Activated CD4-positive, alpha-beta T cell treated with anti-CD3 and anti-CD28 coated beads, Interleukin-2, amount 10 ng/mL, durations not matched to agents 24 days and 14 days (primary cell): ENCODE measurements around the gene LILRA6. TPM values are rescaled to one million over a fixed set of nuclear protein-coding genes. Genes with fewer than 3 reads are reported as not detected.
"Not testable (repeated sequence)": the region's sequence is repeated elsewhere in the genome, so short reads cannot be mapped to it uniquely, and the experiment has no call there.

ENCODE experiments used
- DNase-seq: peaks from one replicate; pipeline ENCODE4 v3.0.0; 2022
- H3K27ac Mint-ChIP-seq: one replicate; pipeline ENCODE4 v1.8.0; 2022; ENCODE audit warnings: mild to moderate bottlenecking, mixed read lengths
- H3K27me3 Mint-ChIP-seq: one replicate; pipeline ENCODE4 v1.8.0; 2022; ENCODE audit warnings: mixed read lengths
- H3K36me3 Mint-ChIP-seq: one replicate; pipeline ENCODE4 v1.8.0; 2022; ENCODE audit warnings: low read depth, mild to moderate bottlenecking, mixed read lengths
- H3K4me1 Mint-ChIP-seq: one replicate; pipeline ENCODE4 v1.8.0; 2021; ENCODE audit warnings: mixed read lengths
- H3K4me3 Mint-ChIP-seq: one replicate; pipeline ENCODE4 v1.8.0; 2022; ENCODE audit warnings: mild to moderate bottlenecking, moderate library complexity, mixed read lengths
- H3K9me3 Mint-ChIP-seq: one replicate; pipeline ENCODE4 v1.8.0; 2021; ENCODE audit warnings: mixed read lengths
- intact Hi-C: fragments of 100-400 bp; cut with micrococcal nuclease; formaldehyde crosslinking; loops from one replicate; pipeline ENCODE4 v1.15.1; 2023
- total RNA-seq: library from RNA; stranded (reverse); gene quantifications from 2 replicates; pipeline ENCODE4 v1.2.3, GENCODE V29; 2022

LILRA6 gene
- total RNA-seq, 1 donor from 2014 or later: 0.09 TPM

- DNase-seq: peak; percentile 96
- no peaks in the 10 kb centered on the region for H3K9me3 Mint-ChIP-seq
- peaks cover 10% of the 10 kb centered on the region for H3K4me1 Mint-ChIP-seq
- no peak overlapping the region for H3K4me3 Mint-ChIP-seq
- no peaks in the 10 kb centered on the region for H3K36me3 Mint-ChIP-seq
- peaks cover 51% of the 10 kb centered on the region for H3K27me3 Mint-ChIP-seq
- intact Hi-C loops: loop anchor here (1.0 kb wide), 2 partner anchors 21 to 63 kb away; no protein-coding TSS in a partner anchor
- H3K27ac Mint-ChIP-seq: no peak overlapping the region
Observed at GRCh38 chr19:54231077-54231931, 11.3 kb downstream of the LILRA6 start.

- no peaks in the 10 kb centered on the region for H3K9me3 Mint-ChIP-seq
- H3K36me3 Mint-ChIP-seq: no peaks in the 10 kb centered on the region
- H3K27ac Mint-ChIP-seq: no peak overlapping the region
- intact Hi-C loops: no loop called here
- no peak overlapping the region for H3K4me3 Mint-ChIP-seq
- peaks cover 10% of the 10 kb centered on the region for H3K4me1 Mint-ChIP-seq
- H3K27me3 Mint-ChIP-seq: peaks cover 45% of the 10 kb centered on the region
- DNase-seq: no peak
Observed at GRCh38 chr19:54230031-54230430, 12.6 kb downstream of the LILRA6 start.

- H3K4me3 Mint-ChIP-seq: no peak overlapping the region
- peaks cover 9% of the 10 kb centered on the region for H3K4me1 Mint-ChIP-seq
- H3K27ac Mint-ChIP-seq: no peak overlapping the region
- DNase-seq: peak; percentile 56
- intact Hi-C loops: no loop called here
- H3K9me3 Mint-ChIP-seq: no peaks in the 10 kb centered on the region
- no peaks in the 10 kb centered on the region for H3K36me3 Mint-ChIP-seq
- H3K27me3 Mint-ChIP-seq: peaks cover 36% of the 10 kb centered on the region
Observed at GRCh38 chr19:54229146-54229545, 13.4 kb downstream of the LILRA6 start.

- H3K4me3 Mint-ChIP-seq, intact Hi-C loops, H3K36me3 Mint-ChIP-seq, H3K4me1 Mint-ChIP-seq, H3K27ac Mint-ChIP-seq, H3K9me3 Mint-ChIP-seq, DNase-seq: not testable (repeated sequence)
- H3K27me3 Mint-ChIP-seq: peaks cover 14% of the 10 kb centered on the region
Observed at GRCh38 chr19:54224619-54225018, 18.0 kb downstream of the LILRA6 start.

- H3K4me1 Mint-ChIP-seq, H3K36me3 Mint-ChIP-seq, H3K27me3 Mint-ChIP-seq, H3K9me3 Mint-ChIP-seq, H3K27ac Mint-ChIP-seq, H3K4me3 Mint-ChIP-seq, intact Hi-C loops: not testable (repeated sequence)
- DNase-seq: peak; percentile 53
Observed at GRCh38 chr19:54223937-54224281, 18.7 kb downstream of the LILRA6 start.

- peak; percentile 60 for DNase-seq
- H3K4me1 Mint-ChIP-seq, intact Hi-C loops, H3K27ac Mint-ChIP-seq, H3K36me3 Mint-ChIP-seq, H3K4me3 Mint-ChIP-seq, H3K27me3 Mint-ChIP-seq, H3K9me3 Mint-ChIP-seq: not testable (repeated sequence)
Observed at GRCh38 chr19:54223277-54223936, 19.2 kb downstream of the LILRA6 start.

- H3K4me1 Mint-ChIP-seq, H3K27me3 Mint-ChIP-seq, H3K36me3 Mint-ChIP-seq, H3K9me3 Mint-ChIP-seq, H3K27ac Mint-ChIP-seq, intact Hi-C loops: not testable (repeated sequence)
- peak; percentile 63 for DNase-seq
- peak within 1 kb of the TSS; percentile 29 for H3K4me3 Mint-ChIP-seq
Observed at GRCh38 chr19:54222474-54223276, 19.9 kb downstream of the LILRA6 start, which contains the start of gene LILRB3. Gene LILRB3 (minus strand): TSS chr19:54223007. CDS start chr19:54222976, 31 bp downstream.

GRCh38 chr19:54221947-54222346 is 20.6 kb downstream of the LILRA6 start:
- intact Hi-C loops, H3K27ac Mint-ChIP-seq, H3K27me3 Mint-ChIP-seq, H3K4me3 Mint-ChIP-seq, H3K9me3 Mint-ChIP-seq, H3K4me1 Mint-ChIP-seq, H3K36me3 Mint-ChIP-seq: not testable (repeated sequence)
- peak; percentile 58 for DNase-seq

GRCh38 chr19:54219702-54220101 is 22.9 kb downstream of the LILRA6 start:
- DNase-seq, H3K27me3 Mint-ChIP-seq, H3K4me1 Mint-ChIP-seq, H3K36me3 Mint-ChIP-seq, H3K27ac Mint-ChIP-seq, intact Hi-C loops, H3K9me3 Mint-ChIP-seq, H3K4me3 Mint-ChIP-seq: not testable (repeated sequence)

GRCh38 chr19:54218960-54219661 is 23.5 kb downstream of the LILRA6 start:
- DNase-seq: no peak
- H3K27me3 Mint-ChIP-seq: peaks cover 6% of the 10 kb centered on the region
- intact Hi-C loops: no loop called here

GRCh38 chr19:54218259-54218658 is 24.3 kb downstream of the LILRA6 start:
- H3K4me1 Mint-ChIP-seq: peaks cover 8% of the 10 kb centered on the region
- peaks cover 9% of the 10 kb centered on the region for H3K36me3 Mint-ChIP-seq
- peaks cover 4% of the 10 kb centered on the region for H3K27me3 Mint-ChIP-seq
- no peak overlapping the region for H3K4me3 Mint-ChIP-seq
- H3K27ac Mint-ChIP-seq: no peak overlapping the region
- intact Hi-C loops: no loop called here
- H3K9me3 Mint-ChIP-seq: no peaks in the 10 kb centered on the region
- DNase-seq: peak; percentile 51

More at GRCh38 chr19:54218960-54219661, 23.5 kb downstream of the LILRA6 start:
- Mint-ChIP-seq H3K27ac (no peak overlapping the region), H3K9me3 (no peaks in the 10 kb centered on the region), H3K36me3 (peaks cover 7% of the 10 kb centered on the region), H3K4me1 (peaks cover 9% of the 10 kb centered on the region), H3K4me3 (no peak overlapping the region)

GRCh38 chr19:54217517-54218247 is 24.9 kb downstream of the LILRA6 start:
- H3K9me3 Mint-ChIP-seq, DNase-seq, H3K4me3 Mint-ChIP-seq, H3K4me1 Mint-ChIP-seq, H3K27me3 Mint-ChIP-seq, H3K27ac Mint-ChIP-seq, intact Hi-C loops: not testable (repeated sequence)
- peaks cover 13% of the 10 kb centered on the region for H3K36me3 Mint-ChIP-seq

- Mint-ChIP-seq H3K4me1 (peaks cover 5% of the 10 kb centered on the region), H3K27ac (no peak overlapping the region), H3K9me3 (no peaks in the 10 kb centered on the region), H3K36me3 (peaks cover 16% of the 10 kb centered on the region), H3K4me3 (no peak overlapping the region), H3K27me3 (no peaks in the 10 kb centered on the region)
- no peak for DNase-seq
- intact Hi-C loops: no loop called here
Observed at GRCh38 chr19:54216869-54217268, 25.7 kb downstream of the LILRA6 start.
